Peyer's patch (tissue), 4 donors: ENCODE results near the gene IST1.

Experiments used
- POLR2A ChIP-seq, 2 donors: fragments of 450-650 bp; IDR thresholded peaks; one replicate each; pipeline ENCODE4 v1.5.1; 2017; ENCODE audit warnings: antibody characterized with exemption in 2 of 2, mild to moderate bottlenecking in 2 of 2, moderate library complexity in 2 of 2
- TF ChIP-seq, protein P1 (sequence below), 6 experiments: fragments of 450-650 bp in 4 of 6; fragments of 200-600 bp in 2 of 6; sonication (generic) in 1 of 6; IDR thresholded peaks; one replicate each; pipeline ENCODE4 v1.5.1; 2017 to 2019; ENCODE audit warnings: antibody characterized with exemption in 6 of 6, mild to moderate bottlenecking in 3 of 6, moderate library complexity in 1 of 6

GRCh38 chr16:71870818-71871217, 24.5 kb upstream of the IST1 start:
- no peak for TF ChIP-seq POLR2A (IDR thresholded peaks at IDR 0.05)
- TF ChIP-seq, protein P1, sequence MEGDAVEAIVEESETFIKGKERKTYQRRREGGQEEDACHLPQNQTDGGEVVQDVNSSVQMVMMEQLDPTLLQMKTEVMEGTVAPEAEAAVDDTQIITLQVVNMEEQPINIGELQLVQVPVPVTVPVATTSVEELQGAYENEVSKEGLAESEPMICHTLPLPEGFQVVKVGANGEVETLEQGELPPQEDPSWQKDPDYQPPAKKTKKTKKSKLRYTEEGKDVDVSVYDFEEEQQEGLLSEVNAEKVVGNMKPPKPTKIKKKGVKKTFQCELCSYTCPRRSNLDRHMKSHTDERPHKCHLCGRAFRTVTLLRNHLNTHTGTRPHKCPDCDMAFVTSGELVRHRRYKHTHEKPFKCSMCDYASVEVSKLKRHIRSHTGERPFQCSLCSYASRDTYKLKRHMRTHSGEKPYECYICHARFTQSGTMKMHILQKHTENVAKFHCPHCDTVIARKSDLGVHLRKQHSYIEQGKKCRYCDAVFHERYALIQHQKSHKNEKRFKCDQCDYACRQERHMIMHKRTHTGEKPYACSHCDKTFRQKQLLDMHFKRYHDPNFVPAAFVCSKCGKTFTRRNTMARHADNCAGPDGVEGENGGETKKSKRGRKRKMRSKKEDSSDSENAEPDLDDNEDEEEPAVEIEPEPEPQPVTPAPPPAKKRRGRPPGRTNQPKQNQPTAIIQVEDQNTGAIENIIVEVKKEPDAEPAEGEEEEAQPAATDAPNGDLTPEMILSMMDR (IDR thresholded peaks at IDR 0.05): no peak
